ENCODE measurements around the gene MMP19. TPM values are rescaled to one million over a fixed set of nuclear protein-coding genes. Genes with fewer than 3 reads are reported as not detected.
A peak's percentile ranks its signal among the peaks of the same experiment; 100 is the strongest.

The MMP19 gene
- total and polyA plus RNA-seq, 2 experiments from 2014 or later = 1.4 TPM; not detected in 1

DNA sequence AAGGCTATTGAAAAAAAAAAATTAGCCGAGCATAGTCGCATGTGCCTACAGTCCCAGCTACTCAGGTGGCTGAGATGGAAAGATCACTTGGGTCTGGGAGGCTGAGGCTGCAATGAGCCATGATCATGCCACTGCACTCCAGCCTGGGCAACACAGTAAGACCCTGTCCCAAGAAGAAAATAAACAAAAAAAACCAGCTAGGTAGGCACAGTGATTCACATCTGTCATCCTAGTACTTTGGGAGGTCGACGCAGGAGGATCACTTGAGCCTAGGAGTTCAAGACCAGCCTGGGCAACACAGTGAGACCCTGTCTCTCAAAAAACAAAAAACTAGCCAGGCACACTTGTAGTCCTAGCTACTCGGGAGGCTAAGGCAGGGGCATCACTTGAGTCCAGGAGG, 33.5 kb downstream of the MMP19 start:
- Histone ChIP-seq H3K9me3 (ENCODE audit: low read depth) (no peaks in the 10 kb centered on the region), H3K27ac (no peak overlapping the region), H3K4me1 (ENCODE audit: low read depth) (peaks cover 7% of the 10 kb centered on the region), H3K27me3 (no peaks in the 10 kb centered on the region), H3K4me3 (no peak overlapping the region), H3K36me3 (peaks cover 10% of the 10 kb centered on the region)
- TF ChIP-seq, protein P1, sequence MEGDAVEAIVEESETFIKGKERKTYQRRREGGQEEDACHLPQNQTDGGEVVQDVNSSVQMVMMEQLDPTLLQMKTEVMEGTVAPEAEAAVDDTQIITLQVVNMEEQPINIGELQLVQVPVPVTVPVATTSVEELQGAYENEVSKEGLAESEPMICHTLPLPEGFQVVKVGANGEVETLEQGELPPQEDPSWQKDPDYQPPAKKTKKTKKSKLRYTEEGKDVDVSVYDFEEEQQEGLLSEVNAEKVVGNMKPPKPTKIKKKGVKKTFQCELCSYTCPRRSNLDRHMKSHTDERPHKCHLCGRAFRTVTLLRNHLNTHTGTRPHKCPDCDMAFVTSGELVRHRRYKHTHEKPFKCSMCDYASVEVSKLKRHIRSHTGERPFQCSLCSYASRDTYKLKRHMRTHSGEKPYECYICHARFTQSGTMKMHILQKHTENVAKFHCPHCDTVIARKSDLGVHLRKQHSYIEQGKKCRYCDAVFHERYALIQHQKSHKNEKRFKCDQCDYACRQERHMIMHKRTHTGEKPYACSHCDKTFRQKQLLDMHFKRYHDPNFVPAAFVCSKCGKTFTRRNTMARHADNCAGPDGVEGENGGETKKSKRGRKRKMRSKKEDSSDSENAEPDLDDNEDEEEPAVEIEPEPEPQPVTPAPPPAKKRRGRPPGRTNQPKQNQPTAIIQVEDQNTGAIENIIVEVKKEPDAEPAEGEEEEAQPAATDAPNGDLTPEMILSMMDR (IDR thresholded peaks at IDR 0.05; ENCODE audit: low read depth, low read length) = no peak
- DNase-seq (ENCODE audit: low read depth in 1 of 2, low spot score in 1 of 2) = no peak

GRCh38 chr12:55806982-55807381, 35.8 kb downstream of the MMP19 start:
- Histone ChIP-seq H3K4me3 (no peak overlapping the region), H3K4me1 (ENCODE audit: low read depth) (peaks cover 7% of the 10 kb centered on the region), H3K9me3 (ENCODE audit: low read depth) (no peaks in the 10 kb centered on the region), H3K36me3 (peaks cover 25% of the 10 kb centered on the region), H3K27me3 (no peaks in the 10 kb centered on the region), H3K27ac (no peak overlapping the region)
- DNase-seq (ENCODE audit: low read depth in 1 of 2, low spot score in 1 of 2) = no peak
- TF ChIP-seq, protein P1 (IDR thresholded peaks at IDR 0.05; ENCODE audit: low read depth, low read length) = no peak

DNA sequence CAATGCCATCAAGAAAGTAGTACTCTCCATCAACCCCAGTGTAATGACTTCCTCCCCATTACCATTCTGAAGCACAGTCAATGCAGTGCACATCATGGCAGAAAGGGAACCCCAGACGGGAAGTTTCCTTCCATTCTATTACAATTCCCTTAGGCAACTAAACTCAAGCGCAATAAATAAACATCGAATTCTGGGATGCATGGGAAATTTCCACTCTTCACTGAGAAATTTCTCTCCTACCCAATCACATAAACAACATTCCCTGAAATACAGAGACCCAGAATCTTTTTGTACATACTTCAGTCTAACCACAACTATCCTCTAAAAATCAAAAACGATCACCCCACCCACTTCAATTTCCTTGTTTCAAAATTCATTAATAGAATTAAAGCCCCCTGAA, 45.2 kb downstream of the MMP19 start:
- no peaks in the 10 kb centered on the region for H3K27me3 ChIP-seq
- no peaks in the 10 kb centered on the region for H3K9me3 ChIP-seq (ENCODE audit: low read depth)
- TF ChIP-seq, protein P1 (IDR thresholded peaks at IDR 0.05; ENCODE audit: low read depth, low read length) = no peak
- peaks cover 65% of the 10 kb centered on the region for H3K36me3 ChIP-seq
- H3K27ac ChIP-seq = no peak overlapping the region
- no peak for DNase-seq (ENCODE audit: low read depth in 1 of 2, low spot score in 1 of 2)
- H3K4me3 ChIP-seq = no peak overlapping the region
- H3K4me1 ChIP-seq (ENCODE audit: low read depth) = no peaks in the 10 kb centered on the region

DNA sequence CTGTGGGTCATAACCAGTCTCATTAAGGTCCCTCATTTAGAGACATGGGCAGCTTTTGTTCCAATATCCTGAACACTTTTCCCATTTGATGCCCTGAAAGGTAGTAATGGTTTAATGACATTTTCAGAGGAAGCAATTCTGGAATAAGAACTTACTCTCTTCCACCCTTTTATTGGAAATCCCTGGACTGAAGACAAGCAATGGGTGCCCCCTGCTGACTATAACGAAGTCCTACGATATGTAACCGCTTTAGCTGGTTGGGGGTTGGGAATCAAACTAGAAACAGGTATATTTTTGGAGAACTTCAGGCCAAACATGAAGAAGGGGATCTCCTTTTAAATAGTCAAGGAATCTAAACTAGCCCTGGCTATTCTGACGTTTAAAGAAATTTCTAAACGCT, 45.7 kb downstream of the MMP19 start:
- H3K36me3 ChIP-seq = peaks cover 61% of the 10 kb centered on the region
- no peak overlapping the region for H3K27ac ChIP-seq
- no peaks in the 10 kb centered on the region for H3K27me3 ChIP-seq
- H3K4me3 ChIP-seq = no peak overlapping the region
- DNase-seq (ENCODE audit: low read depth in 1 of 2, low spot score in 1 of 2) = peak; percentile 74 to 76
- no peaks in the 10 kb centered on the region for H3K9me3 ChIP-seq (ENCODE audit: low read depth)
- H3K4me1 ChIP-seq (ENCODE audit: low read depth) = no peaks in the 10 kb centered on the region
- TF ChIP-seq, protein P1 (IDR thresholded peaks at IDR 0.05; ENCODE audit: low read depth, low read length) = peak; percentile 67

DNA sequence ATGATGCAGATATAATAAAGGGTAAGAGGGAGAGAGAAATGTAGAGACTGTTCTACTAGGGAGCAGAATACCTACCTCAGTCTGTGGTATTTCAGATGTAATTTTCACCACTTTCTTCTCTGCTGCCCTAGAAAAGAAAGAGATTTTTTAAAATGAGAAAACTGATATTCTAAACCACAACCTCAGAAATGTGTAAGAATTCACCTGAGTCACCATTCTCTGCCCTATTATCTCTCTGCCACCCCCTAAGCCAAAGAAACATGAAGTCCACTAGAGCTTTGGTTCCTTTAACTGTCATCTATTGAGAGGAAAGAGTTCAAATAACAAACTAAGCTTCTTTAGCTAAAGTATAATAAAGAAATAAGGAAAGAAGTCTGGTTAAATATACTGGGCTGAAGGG, 46.8 kb downstream of the MMP19 start:
- Histone ChIP-seq H3K9me3 (ENCODE audit: low read depth) (no peaks in the 10 kb centered on the region), H3K27ac (no peak overlapping the region), H3K36me3 (peaks cover 54% of the 10 kb centered on the region), H3K27me3 (no peaks in the 10 kb centered on the region), H3K4me3 (no peak overlapping the region), H3K4me1 (ENCODE audit: low read depth) (no peaks in the 10 kb centered on the region)
- no peak for DNase-seq (ENCODE audit: low read depth in 1 of 2, low spot score in 1 of 2)
- TF ChIP-seq, protein P1 (IDR thresholded peaks at IDR 0.05; ENCODE audit: low read depth, low read length) = no peak

DNA sequence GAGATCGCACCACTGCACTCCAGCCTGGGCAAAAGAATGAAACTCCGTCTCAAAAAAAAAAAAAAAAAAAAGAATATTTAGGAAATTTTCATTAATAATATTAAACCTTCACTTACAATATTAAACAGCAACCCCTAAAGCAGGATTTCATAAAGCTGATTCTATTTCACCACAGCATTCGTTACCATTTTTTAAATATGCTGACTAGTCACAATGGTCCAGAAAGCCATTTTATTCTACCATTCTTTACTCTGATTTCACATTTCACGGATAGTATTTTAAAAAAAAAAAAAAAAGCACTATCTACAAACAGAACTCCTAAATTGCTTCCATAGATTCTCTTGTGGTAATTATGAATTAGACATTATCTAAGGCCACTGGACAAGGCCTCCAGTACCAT, 52.8 kb downstream of the MMP19 start:
- no peaks in the 10 kb centered on the region for H3K27me3 ChIP-seq
- H3K4me1 ChIP-seq (ENCODE audit: low read depth) = no peaks in the 10 kb centered on the region
- H3K9me3 ChIP-seq (ENCODE audit: low read depth) = no peaks in the 10 kb centered on the region
- no peak overlapping the region for H3K4me3 ChIP-seq
- H3K36me3 ChIP-seq = peaks cover 57% of the 10 kb centered on the region
- TF ChIP-seq, protein P1 (IDR thresholded peaks at IDR 0.05; ENCODE audit: low read depth, low read length) = no peak
- H3K27ac ChIP-seq = no peak overlapping the region
- DNase-seq (ENCODE audit: low read depth in 1 of 2, low spot score in 1 of 2) = no peak

Data from cardiac muscle cell (in vitro differentiated cells and primary cell).